ENCODE data around the gene FOXN3.

- TF ChIP-seq, protein P1, sequence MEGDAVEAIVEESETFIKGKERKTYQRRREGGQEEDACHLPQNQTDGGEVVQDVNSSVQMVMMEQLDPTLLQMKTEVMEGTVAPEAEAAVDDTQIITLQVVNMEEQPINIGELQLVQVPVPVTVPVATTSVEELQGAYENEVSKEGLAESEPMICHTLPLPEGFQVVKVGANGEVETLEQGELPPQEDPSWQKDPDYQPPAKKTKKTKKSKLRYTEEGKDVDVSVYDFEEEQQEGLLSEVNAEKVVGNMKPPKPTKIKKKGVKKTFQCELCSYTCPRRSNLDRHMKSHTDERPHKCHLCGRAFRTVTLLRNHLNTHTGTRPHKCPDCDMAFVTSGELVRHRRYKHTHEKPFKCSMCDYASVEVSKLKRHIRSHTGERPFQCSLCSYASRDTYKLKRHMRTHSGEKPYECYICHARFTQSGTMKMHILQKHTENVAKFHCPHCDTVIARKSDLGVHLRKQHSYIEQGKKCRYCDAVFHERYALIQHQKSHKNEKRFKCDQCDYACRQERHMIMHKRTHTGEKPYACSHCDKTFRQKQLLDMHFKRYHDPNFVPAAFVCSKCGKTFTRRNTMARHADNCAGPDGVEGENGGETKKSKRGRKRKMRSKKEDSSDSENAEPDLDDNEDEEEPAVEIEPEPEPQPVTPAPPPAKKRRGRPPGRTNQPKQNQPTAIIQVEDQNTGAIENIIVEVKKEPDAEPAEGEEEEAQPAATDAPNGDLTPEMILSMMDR (IDR thresholded peaks at IDR 0.05): no peak
- no peak for TF ChIP-seq POLR2A (IDR thresholded peaks at IDR 0.05)
Measured at GRCh38 chr14:89143595-89143994, 273.4 kb downstream of the FOXN3 start.
